ENCODE measurements around the gene LCAT. TPM values are rescaled to one million over a fixed set of nuclear protein-coding genes. Genes with fewer than 3 reads are reported as not detected.

Gene LCAT
- total and polyA plus RNA-seq, 8 donors: 23.9 to 37.6 (median 31.5) TPM

DNA sequence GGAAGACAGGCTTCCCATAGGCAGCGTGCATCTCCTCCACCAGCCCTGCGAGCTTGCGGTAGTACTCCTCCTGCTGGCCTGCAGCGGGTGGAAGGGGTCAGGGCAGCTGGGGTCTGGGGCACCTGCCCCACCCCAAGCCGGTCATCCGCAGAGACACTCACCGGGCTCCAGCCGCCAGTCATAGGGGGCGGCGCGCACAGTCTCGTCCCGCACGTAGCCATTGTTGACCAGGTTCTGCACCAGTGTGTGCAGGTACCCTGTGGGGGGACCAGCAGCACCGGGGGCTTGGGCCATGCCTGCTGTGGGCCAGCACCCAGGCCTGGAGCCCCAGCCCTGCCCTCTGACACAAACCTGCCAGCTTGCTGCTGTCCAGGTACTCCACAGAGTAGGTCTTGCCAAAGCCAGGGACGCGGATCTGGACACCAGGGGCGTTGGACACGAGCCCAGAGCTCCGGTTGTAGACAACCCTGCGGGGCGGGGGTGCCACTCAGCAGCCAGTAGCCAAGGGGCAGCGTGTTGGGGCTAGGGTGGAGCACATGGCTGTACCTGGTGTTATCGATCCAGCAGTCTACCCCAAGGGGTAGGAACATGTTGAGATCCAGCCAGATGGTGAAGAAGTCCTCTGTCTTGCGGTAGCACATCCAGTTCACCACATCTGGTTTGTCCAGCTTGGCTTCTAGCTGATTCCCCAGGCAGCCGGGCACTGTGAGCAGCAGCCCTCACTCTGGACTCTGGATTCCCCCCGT is 1.2 kb downstream of the LCAT start:
- H3K9me3 ChIP-seq: no peaks in the 10 kb centered on the region
- H3K4me3 ChIP-seq: no peak overlapping the region
- no peak for ATAC-seq
- peak in 1 of 4 donors; percentile 73 for DNase-seq
- H3K4me1 ChIP-seq: no peaks in the 10 kb centered on the region
- no peak overlapping the region for H3K27ac ChIP-seq
- intact Hi-C loops (cut with DNase I): no loop called here
- no peaks in the 10 kb centered on the region for H3K27me3 ChIP-seq
- TF ChIP-seq, protein P1, sequence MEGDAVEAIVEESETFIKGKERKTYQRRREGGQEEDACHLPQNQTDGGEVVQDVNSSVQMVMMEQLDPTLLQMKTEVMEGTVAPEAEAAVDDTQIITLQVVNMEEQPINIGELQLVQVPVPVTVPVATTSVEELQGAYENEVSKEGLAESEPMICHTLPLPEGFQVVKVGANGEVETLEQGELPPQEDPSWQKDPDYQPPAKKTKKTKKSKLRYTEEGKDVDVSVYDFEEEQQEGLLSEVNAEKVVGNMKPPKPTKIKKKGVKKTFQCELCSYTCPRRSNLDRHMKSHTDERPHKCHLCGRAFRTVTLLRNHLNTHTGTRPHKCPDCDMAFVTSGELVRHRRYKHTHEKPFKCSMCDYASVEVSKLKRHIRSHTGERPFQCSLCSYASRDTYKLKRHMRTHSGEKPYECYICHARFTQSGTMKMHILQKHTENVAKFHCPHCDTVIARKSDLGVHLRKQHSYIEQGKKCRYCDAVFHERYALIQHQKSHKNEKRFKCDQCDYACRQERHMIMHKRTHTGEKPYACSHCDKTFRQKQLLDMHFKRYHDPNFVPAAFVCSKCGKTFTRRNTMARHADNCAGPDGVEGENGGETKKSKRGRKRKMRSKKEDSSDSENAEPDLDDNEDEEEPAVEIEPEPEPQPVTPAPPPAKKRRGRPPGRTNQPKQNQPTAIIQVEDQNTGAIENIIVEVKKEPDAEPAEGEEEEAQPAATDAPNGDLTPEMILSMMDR (IDR thresholded peaks at IDR 0.05): peak in 1 of 2 donors; percentile 28
- H3K36me3 ChIP-seq: peaks cover 0 to 72% of the 10 kb centered on the region in 2 donors

DNA sequence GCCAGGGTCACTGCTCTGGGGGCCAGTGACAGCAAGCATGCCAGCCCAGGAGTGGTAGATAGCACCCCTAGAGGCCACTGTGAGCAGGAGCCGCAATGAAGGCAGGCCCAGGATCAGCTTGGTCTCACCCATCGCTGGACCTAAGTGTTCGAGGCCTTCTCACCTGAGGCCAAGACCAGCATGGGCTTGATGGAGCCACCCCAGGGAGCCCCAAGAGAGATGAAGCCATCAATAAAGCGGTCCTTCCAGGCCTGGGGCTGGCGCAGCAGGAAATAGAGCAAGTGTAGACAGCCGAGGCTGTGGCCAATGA is 1.8 kb downstream of the LCAT start:
- intact Hi-C loops (cut with DNase I): no loop called here
- Histone ChIP-seq H3K36me3 (peaks cover 0 to 67% of the 10 kb centered on the region in 2 donors), H3K4me1 (peaks cover 4 to 5% of the 10 kb centered on the region in 2 donors), H3K4me3 (no peak overlapping the region), H3K9me3 (no peaks in the 10 kb centered on the region), H3K27me3 (no peaks in the 10 kb centered on the region), H3K27ac (no peak overlapping the region)
- TF ChIP-seq, protein P1 (IDR thresholded peaks at IDR 0.05): peak; percentile 59 to 71
- DNase-seq (no peak), ATAC-seq (peak; percentile 34)

DNA sequence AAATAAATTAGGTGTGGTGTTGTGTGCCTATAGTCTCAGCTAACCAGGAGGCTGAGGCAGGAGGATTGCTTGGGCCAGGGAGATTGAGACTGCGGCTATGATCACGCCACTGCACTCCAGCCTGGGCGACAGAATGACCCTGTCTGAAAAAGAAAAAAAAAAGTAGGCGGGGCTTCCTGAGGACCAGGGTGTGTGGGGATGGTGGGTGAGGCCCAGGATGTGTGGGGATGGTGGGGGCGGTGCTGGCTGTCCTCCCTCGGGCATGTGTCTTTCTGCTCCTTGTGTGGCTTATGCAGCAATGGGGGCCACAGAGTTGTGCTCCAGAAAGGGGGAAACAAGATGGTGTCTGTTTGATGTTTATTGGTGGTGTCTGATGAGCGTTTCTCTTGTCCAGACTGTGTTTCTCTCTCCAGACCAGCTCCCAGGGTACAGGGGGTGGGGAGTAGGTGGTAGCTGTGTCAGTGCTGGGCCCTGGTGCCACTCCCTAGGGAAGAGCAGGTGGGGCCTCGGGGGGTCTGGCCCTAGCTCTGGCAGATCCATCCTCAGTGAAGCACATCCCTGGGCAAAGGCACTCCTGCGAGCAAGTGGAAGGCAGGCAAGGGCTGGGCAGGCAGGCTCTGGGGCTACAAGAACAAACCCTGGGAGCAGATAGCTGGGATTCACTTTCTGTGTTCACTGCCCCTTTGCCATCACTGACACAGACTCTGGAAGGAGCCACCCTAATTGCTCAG is 2.3 kb downstream of the LCAT start:
- Histone ChIP-seq H3K36me3 (peaks cover 0 to 61% of the 10 kb centered on the region in 2 donors), H3K4me3 (no peak overlapping the region), H3K4me1 (peaks cover 7 to 10% of the 10 kb centered on the region in 2 donors), H3K27ac (no peak overlapping the region), H3K9me3 (no peaks in the 10 kb centered on the region), H3K27me3 (no peaks in the 10 kb centered on the region)
- DNase-seq: no peak
- intact Hi-C loops (cut with DNase I): no loop called here
- ATAC-seq: no peak
- TF ChIP-seq, protein P1 (IDR thresholded peaks at IDR 0.05): no peak

DNA sequence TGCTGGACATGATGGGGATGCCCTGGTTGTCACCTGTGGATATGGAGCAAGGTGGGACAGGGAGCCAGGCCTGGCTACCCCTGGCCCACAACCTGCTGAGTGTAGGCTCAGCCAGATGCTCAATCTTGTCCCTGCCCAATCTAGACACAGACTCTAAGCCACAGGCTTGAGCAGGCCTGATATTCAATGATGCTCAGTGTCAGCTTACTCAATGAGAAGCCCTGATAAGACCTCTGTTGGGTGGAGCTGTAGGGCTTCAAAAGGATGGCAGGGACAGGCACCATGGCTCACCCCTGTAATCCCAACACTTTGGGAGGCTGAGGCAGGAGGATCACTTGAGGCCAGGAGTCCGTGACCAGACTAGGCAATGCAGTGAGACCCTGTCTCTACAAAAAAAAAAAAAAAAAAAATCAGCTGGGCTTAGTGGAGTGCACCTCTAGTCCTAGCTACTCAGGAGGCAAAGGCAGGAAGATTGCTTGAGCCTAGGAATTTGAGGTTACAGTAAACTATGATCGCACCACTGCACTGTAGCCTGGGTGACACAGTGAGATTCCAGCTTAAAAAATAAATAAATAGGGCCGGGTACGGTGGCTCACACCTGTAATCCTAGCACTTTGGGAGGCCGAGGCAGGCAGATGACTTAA is 3.4 kb downstream of the LCAT start:
- Histone ChIP-seq H3K4me3 (no peak overlapping the region), H3K9me3 (no peaks in the 10 kb centered on the region), H3K27me3 (no peaks in the 10 kb centered on the region), H3K27ac (no peak overlapping the region), H3K36me3 (peaks cover 0 to 51% of the 10 kb centered on the region in 2 donors), H3K4me1 (peaks cover 7 to 10% of the 10 kb centered on the region in 2 donors)
- intact Hi-C loops (cut with DNase I): no loop called here
- TF ChIP-seq, protein P1 (IDR thresholded peaks at IDR 0.05): no peak
- DNase-seq (no peak), ATAC-seq (no peak)

Data from left lung (tissue), 10 donors.